Karpas-422 (cell line): ENCODE data around the gene TOMM6. TPM values are rescaled to one million over a fixed set of nuclear protein-coding genes. Genes with fewer than 3 reads are reported as not detected.
A peak's percentile ranks its signal among the peaks of the same experiment; 100 is the strongest.

Source experiments
- DNase-seq: peaks from one replicate; pipeline ENCODE4 v3.0.0-alpha.2; 2015
- H2AFZ ChIP-seq: fragments of 200-600 bp; sonication (generic); 2 replicates; pipeline ENCODE4 v1.6.1; 2014; ENCODE audit warnings: antibody characterized with exemption, low read length, mixed read lengths
- H3K27ac ChIP-seq: fragments of 200-600 bp; sonication (generic); 2 replicates; pipeline ENCODE4 v1.5.1; 2014; ENCODE audit warnings: mild to moderate bottlenecking, low read length, moderate library complexity
- H3K27me3 ChIP-seq: fragments of 200-600 bp; sonication (generic); 2 replicates; pipeline ENCODE4 v1.6.1; 2014; ENCODE audit warnings: low read length, mixed read lengths
- H3K36me3 ChIP-seq: fragments of 200-600 bp; sonication (generic); 2 replicates; pipeline ENCODE4 v1.6.1; 2014; ENCODE audit warnings: low read length, mixed read lengths; ENCODE audit not compliant: insufficient read depth
- H3K4me1 ChIP-seq: fragments of 200-600 bp; sonication (generic); 2 replicates; pipeline ENCODE4 v1.6.1; 2014; ENCODE audit warnings: mild to moderate bottlenecking, low read length, mixed read lengths
- H3K4me2 ChIP-seq: fragments of 200-600 bp; sonication (generic); 2 replicates; pipeline ENCODE4 v1.6.1; 2014; ENCODE audit warnings: low read length, low read depth, mild to moderate bottlenecking; ENCODE audit not compliant: poor library complexity, severe bottlenecking
- H3K4me3 ChIP-seq: fragments of 200-600 bp; sonication (generic); 2 replicates; pipeline ENCODE4 v1.5.1; 2014; ENCODE audit warnings: mild to moderate bottlenecking, antibody characterized with exemption, low read length, mixed read lengths
- H3K79me2 ChIP-seq: fragments of 200-600 bp; sonication (generic); 2 replicates; pipeline ENCODE4 v1.6.1; 2014; ENCODE audit warnings: mild to moderate bottlenecking, low read length, mixed read lengths
- H3K9ac ChIP-seq: fragments of 200-600 bp; sonication (generic); 2 replicates; pipeline ENCODE4 v1.6.0; 2014; ENCODE audit warnings: low read length
- H3K9me2 ChIP-seq: fragments of 200-600 bp; sonication (generic), shearing (Covaris generic); replicated peaks from 2 replicates; pipeline ENCODE4 v1.6.0; 2014; ENCODE audit warnings: mild to moderate bottlenecking, low read length, moderate library complexity; ENCODE audit not compliant: insufficient read depth
- H3K9me3 ChIP-seq: fragments of 300-700, 200-600 bp; sonication (generic); 2 replicates; pipeline ENCODE4 v1.6.1; 2014; ENCODE audit warnings: low read length, mixed read lengths
- H4K20me1 ChIP-seq: fragments of 200-600 bp; sonication (generic); 2 replicates; pipeline ENCODE4 v1.6.1; 2014; ENCODE audit warnings: mild to moderate bottlenecking, antibody characterized with exemption, low read length, low read depth; ENCODE audit not compliant: insufficient read depth
- total RNA-seq: library from RNA; depleted of rRNA; stranded (reverse); fragments of >200 nt; shearing (Covaris generic); gene quantifications from 2 replicates; pipeline ENCODE4 v1.2.3, GENCODE V29; 2014; ENCODE audit warnings: low replicate concordance

The TOMM6 gene
- total RNA-seq, 1 experiment from 2014 or later, result 229 TPM

DNA sequence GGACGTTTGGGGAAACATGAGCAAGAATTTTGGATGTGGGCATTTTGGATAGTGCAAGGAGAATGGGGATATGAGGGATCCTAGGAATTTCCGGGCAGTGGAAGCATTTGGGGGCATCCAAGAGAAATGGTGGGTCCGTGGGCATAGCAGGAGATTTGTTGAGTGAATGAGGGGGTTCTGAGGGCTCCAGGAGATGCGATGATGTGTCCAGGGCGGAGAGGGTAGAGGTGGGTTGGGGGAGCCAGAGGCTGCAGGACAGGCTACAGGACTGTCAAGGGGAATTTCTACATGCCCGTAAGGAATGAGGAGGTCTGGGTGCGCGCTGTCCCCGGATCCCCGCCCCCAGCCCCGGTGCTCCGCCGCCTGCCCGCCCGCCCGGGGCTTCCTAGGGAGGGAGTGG, 8.2 kb upstream of the TOMM6 start:
- no peaks in the 10 kb centered on the region for H3K9me2 ChIP-seq
- peak; percentile 52 for DNase-seq
- H3K4me3 ChIP-seq, result peak overlapping the region; percentile 93
- peak overlapping the region; percentile 94 for H3K9ac ChIP-seq
- H2AFZ ChIP-seq, result peak overlapping the region; percentile 37; the same call in 1 of the 2 replicates
- H3K27ac ChIP-seq, result no peak overlapping the region
- H3K4me1 ChIP-seq, result peaks cover 30% of the 10 kb centered on the region
- H3K27me3 ChIP-seq, result no peaks in the 10 kb centered on the region
- peaks cover 10% of the 10 kb centered on the region for H3K79me2 ChIP-seq
- H3K9me3 ChIP-seq, result no peaks in the 10 kb centered on the region
- H3K36me3 ChIP-seq, result no peaks in the 10 kb centered on the region
- H3K4me2 ChIP-seq, result peak overlapping the region; percentile 96
- no peaks in the 10 kb centered on the region for H4K20me1 ChIP-seq

DNA sequence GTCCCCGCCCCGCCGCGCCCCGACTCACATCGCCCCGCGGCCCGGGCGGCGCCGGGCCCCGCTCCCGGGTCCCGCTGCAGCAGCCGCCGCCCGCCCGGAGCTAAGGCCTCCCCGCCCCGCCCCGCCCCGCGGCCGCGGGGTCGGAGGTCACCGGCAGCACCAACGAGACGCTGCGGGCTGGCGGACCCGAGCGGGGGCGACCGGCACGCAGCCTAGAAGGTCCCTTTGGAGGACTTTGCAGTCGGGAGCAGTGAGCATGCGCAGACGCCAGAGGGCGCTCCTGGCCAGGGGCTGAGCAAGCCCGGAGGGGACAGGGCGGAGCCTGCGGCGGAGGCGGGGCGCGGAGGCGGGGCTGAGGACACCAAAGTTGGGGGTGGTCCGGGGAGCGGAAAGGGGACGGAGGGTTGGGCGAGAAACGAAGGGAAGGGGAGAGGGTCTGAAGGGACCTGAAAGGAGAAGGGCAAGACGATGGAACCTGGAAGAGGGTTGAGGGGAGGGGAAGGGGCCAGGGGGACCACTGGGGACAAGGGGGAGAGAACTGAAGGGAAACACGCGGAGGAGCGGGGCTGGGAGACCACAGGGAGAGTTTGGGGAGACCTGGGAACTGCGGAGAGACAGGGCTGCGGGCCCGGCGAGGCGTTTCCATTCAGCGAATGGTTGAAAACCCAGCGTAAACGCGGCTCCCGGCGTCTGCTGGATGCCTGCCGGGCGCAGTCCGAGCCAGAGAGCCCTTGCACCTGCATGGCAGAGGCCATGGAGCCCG, 7.5 kb upstream of the TOMM6 start, which contains the start of gene FRS3:
Gene FRS3 (minus strand): TSS at position 113 of the 763 bp plus-strand sequence. CDS start 2,913 bp downstream, outside the sequence.
- Histone ChIP-seq H4K20me1 (peaks cover 3% of the 10 kb centered on the region; the same call in 1 of the 2 replicates), H3K79me2 (peaks cover 10% of the 10 kb centered on the region), H3K9me2 (no peaks in the 10 kb centered on the region), H3K27ac (no peak within 1 kb of the TSS), H3K27me3 (no peaks in the 10 kb centered on the region), H2AFZ (peak within 1 kb of the TSS; percentile 83), H3K9me3 (no peaks in the 10 kb centered on the region), H3K4me3 (peak within 1 kb of the TSS; percentile 93), H3K4me2 (peak within 1 kb of the TSS; percentile 96), H3K36me3 (no peaks in the 10 kb centered on the region), H3K4me1 (peaks cover 36% of the 10 kb centered on the region), H3K9ac (peak within 1 kb of the TSS; percentile 94)
- DNase-seq, result peak; percentile 99

DNA sequence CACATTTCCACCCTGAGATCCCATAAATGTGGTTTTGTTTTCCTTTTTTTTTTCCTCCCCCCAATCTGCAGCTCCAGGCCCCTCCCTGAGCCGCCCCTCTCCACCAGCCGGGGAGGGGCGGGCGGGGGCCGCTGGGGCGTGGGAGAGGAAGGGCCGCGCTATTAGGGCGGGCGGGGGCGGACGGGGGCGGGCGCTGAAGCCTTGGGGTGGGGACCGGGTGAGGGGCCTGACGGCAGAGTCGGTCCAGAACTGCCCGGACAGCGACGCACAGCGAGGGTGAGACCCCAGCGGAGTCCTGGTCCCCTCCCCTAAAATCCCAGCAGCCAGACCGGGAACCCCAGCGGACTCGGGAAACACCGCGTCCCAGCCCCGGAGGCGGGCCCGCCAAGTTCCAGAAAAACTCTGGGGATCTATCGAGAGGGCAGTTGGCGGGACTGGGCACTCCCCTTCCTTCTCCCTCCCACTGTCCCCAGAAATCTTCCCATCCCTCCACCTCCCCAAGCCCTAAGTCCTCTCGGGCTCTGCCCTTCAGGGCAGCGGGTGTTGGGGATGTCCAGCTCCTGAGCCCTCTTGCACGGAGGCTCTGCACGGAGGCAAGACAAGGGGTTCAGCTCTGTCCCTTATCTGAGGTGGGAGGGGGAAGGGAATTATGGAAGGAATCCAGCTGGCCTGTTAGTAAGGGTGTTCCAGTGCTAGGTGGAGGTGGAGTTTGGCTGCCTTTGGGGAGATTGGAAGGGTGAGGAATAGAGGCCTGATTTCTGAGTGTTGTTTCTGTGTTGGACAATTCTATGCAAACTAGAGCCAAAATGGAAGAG, 6.7 kb upstream of the TOMM6 start, which contains the start of gene PRICKLE4:
Gene PRICKLE4 (plus strand): TSS at position 232 of the 815 bp plus-strand sequence. CDS start 2,692 bp downstream, outside the sequence.
- no peaks in the 10 kb centered on the region for H3K27me3 ChIP-seq
- peaks cover 5% of the 10 kb centered on the region; the same call in 1 of the 2 replicates for H4K20me1 ChIP-seq
- no peaks in the 10 kb centered on the region for H3K9me3 ChIP-seq
- H3K9ac ChIP-seq, result peak within 1 kb of the TSS; percentile 94
- H3K4me2 ChIP-seq, result peak within 1 kb of the TSS; percentile 96
- peak within 1 kb of the TSS; percentile 83 for H2AFZ ChIP-seq
- no peaks in the 10 kb centered on the region for H3K9me2 ChIP-seq
- H3K79me2 ChIP-seq, result peaks cover 10% of the 10 kb centered on the region
- peak within 1 kb of the TSS; percentile 93 for H3K4me3 ChIP-seq
- H3K4me1 ChIP-seq, result peaks cover 41% of the 10 kb centered on the region
- no peak within 1 kb of the TSS for H3K27ac ChIP-seq
- H3K36me3 ChIP-seq, result no peaks in the 10 kb centered on the region
- DNase-seq, result no peak

DNA sequence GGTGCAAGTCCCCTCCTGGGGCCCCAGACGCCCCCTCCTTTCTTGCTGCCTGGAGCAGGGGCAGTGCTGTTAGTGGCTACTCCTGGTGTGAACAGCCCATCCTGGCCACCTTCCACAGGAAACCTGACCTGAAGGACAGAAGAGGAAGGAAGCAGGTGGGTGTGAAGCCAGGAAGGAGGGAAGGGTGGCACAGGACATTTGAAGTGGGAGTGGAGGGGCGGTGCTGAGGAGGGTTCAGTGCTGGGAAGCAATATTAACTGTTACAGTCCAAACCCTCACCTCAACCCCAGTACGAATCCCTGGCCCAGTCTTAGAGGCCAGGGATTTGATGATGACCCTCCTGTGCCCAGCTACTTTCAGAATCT, 6.1 kb upstream of the TOMM6 start:
- Histone ChIP-seq H3K4me3 (peak overlapping the region; percentile 78; the same call in 1 of the 2 replicates), H4K20me1 (peaks cover 5% of the 10 kb centered on the region; the same call in 1 of the 2 replicates), H3K27ac (no peak overlapping the region), H3K9me2 (no peaks in the 10 kb centered on the region), H3K36me3 (no peaks in the 10 kb centered on the region), H2AFZ (no peak overlapping the region), H3K79me2 (peaks cover 10% of the 10 kb centered on the region), H3K27me3 (no peaks in the 10 kb centered on the region), H3K4me1 (peaks cover 46% of the 10 kb centered on the region), H3K4me2 (peak overlapping the region; percentile 94), H3K9ac (peak overlapping the region; percentile 79), H3K9me3 (no peaks in the 10 kb centered on the region)
- no peak for DNase-seq

DNA sequence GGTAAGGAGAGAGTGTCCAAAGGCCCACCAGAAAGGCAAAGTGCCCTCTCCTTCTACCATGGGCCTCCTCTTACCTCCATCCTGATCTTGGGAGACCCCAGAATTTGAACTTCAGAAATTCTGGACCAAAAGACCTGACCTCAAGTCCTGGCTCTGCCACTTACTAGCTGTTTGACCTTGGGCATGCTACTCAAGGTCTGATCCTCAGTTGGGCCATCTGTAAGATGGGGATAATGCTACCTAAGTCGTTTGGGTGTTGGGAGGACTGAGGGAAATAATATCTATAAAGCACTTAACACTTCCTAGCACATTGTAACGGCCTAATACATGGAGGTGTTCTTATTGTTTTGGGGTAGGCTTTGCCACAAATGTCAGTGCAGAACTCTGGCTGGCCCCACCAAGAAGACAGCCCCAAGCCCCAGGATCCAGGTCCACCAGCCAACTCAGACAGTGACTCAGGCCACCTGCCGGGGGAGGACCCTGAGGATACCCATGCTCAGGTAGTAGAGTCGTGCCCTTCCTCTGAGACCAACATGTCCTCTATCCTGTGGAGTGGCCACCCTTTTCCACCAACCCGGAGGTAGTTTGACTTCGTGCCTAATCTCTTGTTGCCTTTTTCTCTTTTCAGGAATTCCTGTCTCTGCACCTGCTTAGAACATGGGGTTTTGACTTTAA, 4.3 kb upstream of the TOMM6 start:
- H3K4me1 ChIP-seq, result peaks cover 41% of the 10 kb centered on the region
- H3K9ac ChIP-seq, result no peak overlapping the region
- peaks cover 5% of the 10 kb centered on the region; the same call in 1 of the 2 replicates for H4K20me1 ChIP-seq
- H3K27me3 ChIP-seq, result no peaks in the 10 kb centered on the region
- H3K27ac ChIP-seq, result no peak overlapping the region
- no peaks in the 10 kb centered on the region for H3K9me3 ChIP-seq
- peaks cover 16% of the 10 kb centered on the region for H3K79me2 ChIP-seq
- no peak overlapping the region for H3K4me2 ChIP-seq
- H3K36me3 ChIP-seq, result no peaks in the 10 kb centered on the region
- H2AFZ ChIP-seq, result no peak overlapping the region
- no peak for DNase-seq
- H3K9me2 ChIP-seq, result no peaks in the 10 kb centered on the region
- H3K4me3 ChIP-seq, result no peak overlapping the region

DNA sequence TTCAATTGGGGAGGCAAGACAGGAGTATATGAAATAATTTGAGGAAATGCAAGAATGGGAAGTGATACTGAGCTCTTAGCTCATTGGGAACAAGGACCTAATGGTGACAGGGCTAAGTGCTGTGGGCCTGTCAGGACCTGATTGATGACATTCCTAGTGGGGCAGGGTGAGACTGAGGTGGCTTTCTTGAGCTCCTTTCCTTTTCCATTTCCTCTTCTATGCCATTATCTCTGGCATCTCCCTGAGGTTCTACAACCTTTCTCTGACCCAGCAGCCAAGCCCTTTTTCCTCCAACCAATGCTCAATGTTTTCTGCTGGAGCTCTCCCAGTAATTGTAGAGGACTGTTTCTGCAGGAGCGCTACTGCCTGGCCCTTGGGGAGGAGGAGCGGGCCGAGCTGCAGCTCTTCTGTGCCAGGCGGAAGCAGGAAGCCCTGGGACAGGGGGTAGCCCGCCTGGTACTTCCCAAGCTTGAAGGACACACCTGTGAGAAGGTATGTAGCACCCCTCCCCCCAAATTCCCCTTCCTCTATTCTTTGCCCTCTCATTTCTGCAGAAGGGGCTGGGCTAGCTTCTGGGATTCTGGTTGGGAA, 2.8 kb upstream of the TOMM6 start:
- H3K79me2 ChIP-seq, result peaks cover 19% of the 10 kb centered on the region
- H3K27me3 ChIP-seq, result no peaks in the 10 kb centered on the region
- peaks cover 43% of the 10 kb centered on the region for H3K4me1 ChIP-seq
- peaks cover 9% of the 10 kb centered on the region; the same call in 1 of the 2 replicates for H3K36me3 ChIP-seq
- no peak overlapping the region for H3K9ac ChIP-seq
- no peak overlapping the region for H3K4me3 ChIP-seq
- H4K20me1 ChIP-seq, result peaks cover 5% of the 10 kb centered on the region; the same call in 1 of the 2 replicates
- no peak overlapping the region for H3K27ac ChIP-seq
- peak; percentile 54 for DNase-seq
- H2AFZ ChIP-seq, result no peak overlapping the region
- H3K4me2 ChIP-seq, result no peak overlapping the region
- H3K9me3 ChIP-seq, result no peaks in the 10 kb centered on the region
- no peaks in the 10 kb centered on the region for H3K9me2 ChIP-seq

DNA sequence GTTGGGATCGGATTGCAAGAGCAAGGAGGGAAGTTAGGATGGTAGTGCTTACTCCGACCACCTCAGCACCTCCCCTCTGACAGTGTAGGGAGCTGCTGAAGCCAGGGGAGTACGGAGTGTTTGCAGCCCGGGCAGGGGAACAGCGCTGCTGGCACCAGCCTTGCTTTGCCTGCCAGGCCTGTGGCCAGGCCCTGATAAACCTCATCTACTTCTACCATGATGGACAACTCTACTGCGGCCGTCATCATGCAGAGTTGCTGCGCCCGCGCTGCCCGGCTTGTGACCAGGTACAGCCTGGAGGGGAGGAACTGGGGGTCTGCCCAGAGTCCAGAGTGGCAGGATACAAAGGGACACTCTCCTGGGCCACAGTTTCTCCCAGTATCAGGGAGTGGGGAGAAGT, 2.2 kb upstream of the TOMM6 start:
- H3K9ac ChIP-seq, result no peak overlapping the region
- no peak for DNase-seq
- H3K27me3 ChIP-seq, result no peaks in the 10 kb centered on the region
- peaks cover 5% of the 10 kb centered on the region; the same call in 1 of the 2 replicates for H4K20me1 ChIP-seq
- H2AFZ ChIP-seq, result no peak overlapping the region
- peaks cover 23% of the 10 kb centered on the region for H3K79me2 ChIP-seq
- peak overlapping the region; percentile 68 for H3K4me2 ChIP-seq
- no peaks in the 10 kb centered on the region for H3K9me2 ChIP-seq
- no peaks in the 10 kb centered on the region for H3K9me3 ChIP-seq
- H3K36me3 ChIP-seq, result peaks cover 15% of the 10 kb centered on the region; the same call in 1 of the 2 replicates
- no peak overlapping the region for H3K27ac ChIP-seq
- H3K4me1 ChIP-seq, result peaks cover 43% of the 10 kb centered on the region
- H3K4me3 ChIP-seq, result no peak overlapping the region
